GM19023 (cell line): ENCODE results near the gene FBXL16.
"Not testable (repeated sequence)": the region's sequence is repeated elsewhere in the genome, so short reads cannot be mapped to it uniquely, and the experiment has no call there.

Source experiments
- ATAC-seq: cut with Tn5 transposase; IDR thresholded peaks from one replicate; pipeline ENCODE4 v1.9.1; 2021; ENCODE audit warnings: mild to moderate bottlenecking, moderate library complexity; ENCODE audit not compliant: unreplicated experiment

Gene FBXL16

GRCh38 chr16:705431-706188, at the start of gene FBXL16:
Gene FBXL16 (minus strand): TSS chr16:705801. CDS start chr16:697405, 8,396 bp downstream.
- ATAC-seq: no peak

- no peak for ATAC-seq
These were observed 49.1 kb upstream of the FBXL16 start for GRCh38 chr16:754656-755055.

- not testable (repeated sequence) for ATAC-seq
These were observed 48.6 kb upstream of the FBXL16 start for GRCh38 chr16:754121-754607.

- no peak for ATAC-seq
These were observed 46.4 kb upstream of the FBXL16 start for GRCh38 chr16:752007-752312.

- no peak for ATAC-seq
These were observed 45.8 kb upstream of the FBXL16 start for GRCh38 chr16:751152-752006.

GRCh38 chr16:750485-750884, 44.9 kb upstream of the FBXL16 start:
- no peak for ATAC-seq

- no peak for ATAC-seq
These were observed 43.4 kb upstream of the FBXL16 start for GRCh38 chr16:749010-749409.

GRCh38 chr16:747978-748746, 42.6 kb upstream of the FBXL16 start:
- no peak for ATAC-seq

GRCh38 chr16:746637-747036, 41.0 kb upstream of the FBXL16 start:
- ATAC-seq: no peak

GRCh38 chr16:745739-746138, 40.1 kb upstream of the FBXL16 start:
- ATAC-seq: no peak

- no peak for ATAC-seq
These were observed 38.3 kb upstream of the FBXL16 start for GRCh38 chr16:743794-744500.

- ATAC-seq: not testable (repeated sequence)
These were observed 37.3 kb upstream of the FBXL16 start for GRCh38 chr16:742894-743293.

- no peak for ATAC-seq
These were observed 36.5 kb upstream of the FBXL16 start for GRCh38 chr16:741986-742629.

- ATAC-seq: peak; percentile 60
These were observed 35.3 kb upstream of the FBXL16 start, which contains the start of gene CIAO3 for GRCh38 chr16:740764-741505. Gene CIAO3 (minus strand): TSS chr16:740997. CDS start chr16:740985, 12 bp downstream.

GRCh38 chr16:740459-740763, 34.8 kb upstream of the FBXL16 start:
- ATAC-seq: no peak

GRCh38 chr16:739560-740458, 34.2 kb upstream of the FBXL16 start:
- ATAC-seq: no peak

GRCh38 chr16:736936-737481, 31.4 kb upstream of the FBXL16 start:
- ATAC-seq: no peak

GRCh38 chr16:735982-736453, 30.4 kb upstream of the FBXL16 start:
- no peak for ATAC-seq
